Epidermal melanocyte (primary cell): Measurements from ENCODE around the gene AQP7.
"Not testable (repeated sequence)": the region's sequence is repeated elsewhere in the genome, so short reads cannot be mapped to it uniquely, and the experiment has no call there.

Experiments
- DNase-seq: peaks from one replicate; pipeline ENCODE4 v3.0.0; 2011; ENCODE audit warnings: low spot score; ENCODE audit not compliant: insufficient read length

AQP7 gene

DNA sequence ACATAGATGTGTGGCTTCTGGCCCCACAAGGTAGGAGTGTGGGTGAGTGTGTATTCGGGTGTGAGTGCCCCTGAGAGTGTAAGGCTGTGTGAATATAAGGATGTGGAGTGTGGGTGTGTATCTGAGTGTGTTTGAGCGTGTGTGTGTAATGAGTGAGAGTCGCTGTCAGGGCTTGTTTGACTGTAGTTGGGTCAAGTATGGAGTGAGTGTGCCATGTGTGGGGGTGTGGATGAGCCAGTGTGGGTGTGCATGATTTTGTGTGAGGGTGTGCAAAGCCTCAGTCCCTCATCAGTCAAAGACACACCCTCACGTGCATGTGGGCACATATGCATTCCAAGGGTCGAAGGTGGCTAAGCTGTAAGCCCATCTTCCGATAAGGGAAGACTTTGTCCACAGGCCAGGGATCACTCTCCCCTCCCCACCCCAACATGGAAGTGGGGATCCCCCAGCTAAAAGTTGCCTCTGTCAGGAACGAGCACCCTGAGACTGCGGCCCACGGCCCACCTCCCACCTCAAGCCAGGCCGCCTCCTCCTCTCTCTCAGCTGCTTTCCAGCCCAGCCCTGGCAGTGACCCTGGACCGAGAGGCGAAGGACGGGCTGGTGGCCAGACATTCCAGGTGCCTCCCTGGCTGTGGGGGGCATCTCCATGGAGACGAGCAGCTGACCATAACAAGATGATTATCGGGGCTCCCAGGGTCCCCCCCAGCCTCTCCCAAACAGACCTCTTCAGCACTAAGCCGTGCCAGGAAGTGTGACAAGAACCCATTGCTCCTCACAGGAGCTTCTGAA lies 32.1 kb upstream of the AQP7 start:
- DNase-seq: no peak

DNA sequence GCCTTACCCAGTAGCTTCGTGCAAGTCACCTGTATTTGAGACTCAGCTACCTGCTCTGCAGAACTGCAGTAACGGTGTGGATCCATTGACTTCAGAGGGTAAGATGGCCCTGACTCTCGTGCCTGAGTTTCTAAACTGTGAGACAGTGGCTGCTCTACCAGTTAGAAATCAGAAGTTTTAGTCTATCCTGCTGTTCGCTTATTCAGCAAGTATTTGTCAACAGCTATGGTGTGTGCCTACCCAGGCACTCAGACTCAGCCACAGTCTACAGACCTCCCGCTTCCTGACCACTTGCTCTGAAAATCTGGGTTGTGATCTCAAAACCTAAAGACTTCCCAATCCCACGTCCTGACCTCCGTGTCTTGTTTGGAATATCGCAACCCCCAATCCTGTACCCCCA lies 31.5 kb upstream of the AQP7 start:
- no peak for DNase-seq

- no peak for DNase-seq
Measured at GRCh38 chr9:33431420-33431819, 29.1 kb upstream of the AQP7 start.

DNA sequence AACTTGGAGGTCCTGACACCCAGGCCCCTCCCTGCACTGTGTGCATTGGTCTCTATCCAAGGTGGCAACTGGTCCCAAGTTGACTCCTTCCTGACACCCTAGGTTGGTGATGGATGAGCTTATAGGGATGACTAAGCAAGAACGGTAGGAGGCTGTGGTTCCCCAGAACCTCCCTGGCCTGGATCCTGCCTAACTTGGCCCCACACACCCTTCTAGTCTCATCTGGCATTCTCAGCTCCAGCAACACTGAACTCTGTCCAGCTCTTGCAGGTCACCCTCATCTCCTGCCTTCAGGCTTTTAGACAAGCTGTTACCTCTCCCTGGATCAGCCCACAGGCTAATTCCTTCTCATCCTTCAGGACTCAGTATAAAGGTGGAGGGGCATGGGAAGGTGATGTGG lies 28.6 kb upstream of the AQP7 start:
- no peak for DNase-seq

GRCh38 chr9:33429256-33429985 lies 27.1 kb upstream of the AQP7 start:
- DNase-seq: no peak

- DNase-seq: no peak
Measured at GRCh38 chr9:33426843-33427293, 24.5 kb upstream of the AQP7 start.

GRCh38 chr9:33425128-33425533 lies 22.8 kb upstream of the AQP7 start:
- DNase-seq: no peak

- DNase-seq: not testable (repeated sequence)
Measured at GRCh38 chr9:33424492-33424891, 22.1 kb upstream of the AQP7 start.

GRCh38 chr9:33424043-33424442 lies 21.7 kb upstream of the AQP7 start:
- not testable (repeated sequence) for DNase-seq

- no peak for DNase-seq
Measured at GRCh38 chr9:33419708-33420303, 17.4 kb upstream of the AQP7 start.

DNA sequence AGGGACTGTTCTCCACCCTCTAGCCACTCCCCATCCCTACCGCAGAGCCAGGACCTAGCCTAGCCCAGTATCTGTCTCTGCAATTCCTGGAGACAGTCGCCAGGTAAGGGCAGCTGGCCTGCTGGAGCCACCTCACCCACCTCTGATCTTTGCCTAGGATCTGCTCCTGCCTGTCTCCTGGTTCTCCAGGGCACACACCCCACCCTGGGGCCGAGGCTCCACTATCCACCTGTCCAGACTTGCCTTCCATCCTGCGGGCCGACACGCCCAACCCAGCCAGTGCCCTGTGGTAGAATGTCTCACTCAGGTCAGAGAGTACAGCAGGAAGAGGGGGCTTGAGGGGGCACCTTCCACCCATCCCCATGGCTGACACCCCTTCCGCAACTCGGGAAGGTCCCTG lies 15.7 kb upstream of the AQP7 start:
- DNase-seq: no peak

GRCh38 chr9:33416996-33417395 lies 14.6 kb upstream of the AQP7 start:
- DNase-seq: no peak

DNA sequence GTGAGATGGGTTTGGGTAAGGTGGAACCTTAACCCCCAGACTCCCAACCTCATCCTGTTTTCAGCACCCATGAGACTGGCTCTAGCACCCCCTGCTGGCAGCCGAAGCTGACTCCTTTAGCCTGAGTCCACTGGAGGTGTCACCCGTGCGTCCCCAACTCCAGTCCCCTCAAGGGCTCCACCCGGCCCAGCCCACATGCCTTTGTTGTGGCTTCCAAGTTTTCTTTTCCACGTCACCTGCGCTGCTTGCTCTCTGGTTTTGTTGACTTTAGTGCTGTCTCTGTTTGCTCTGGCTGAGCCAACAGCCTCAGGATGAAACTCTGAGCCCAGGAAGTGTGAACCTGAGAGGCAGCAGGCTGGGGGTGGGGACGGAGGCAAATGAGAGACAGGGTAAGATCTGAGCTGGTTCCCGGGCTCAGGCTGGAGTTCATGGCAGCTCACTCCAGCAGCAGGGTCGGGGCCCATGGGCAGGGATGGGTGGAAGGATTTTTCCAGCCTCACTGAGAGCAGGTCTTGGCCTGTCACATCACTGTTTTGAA lies 13.2 kb upstream of the AQP7 start:
- DNase-seq: no peak

- DNase-seq: no peak
Measured at GRCh38 chr9:33414889-33415500, 12.6 kb upstream of the AQP7 start.

DNA sequence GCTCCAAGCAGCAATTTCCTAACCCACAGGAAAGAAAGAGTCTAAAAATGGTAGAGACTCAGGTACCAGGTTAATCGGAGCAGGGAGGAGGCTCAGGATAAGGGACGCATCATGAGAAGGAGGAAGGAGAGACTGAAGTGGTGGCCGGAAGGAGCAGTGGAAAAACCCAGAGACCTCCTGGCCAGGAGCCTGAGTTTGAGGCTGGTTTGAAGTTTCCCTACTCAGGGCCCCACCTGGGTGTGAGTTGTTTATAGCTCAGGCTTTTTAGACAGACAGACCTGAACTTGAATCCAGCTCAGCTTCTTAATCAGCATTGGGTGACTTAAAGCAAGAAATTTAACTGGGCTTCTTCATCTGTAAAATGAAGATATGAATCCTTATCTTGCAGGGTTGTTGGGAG lies 11.9 kb upstream of the AQP7 start:
- no peak for DNase-seq

GRCh38 chr9:33408087-33408486 lies 5.7 kb upstream of the AQP7 start:
- no peak for DNase-seq

DNA sequence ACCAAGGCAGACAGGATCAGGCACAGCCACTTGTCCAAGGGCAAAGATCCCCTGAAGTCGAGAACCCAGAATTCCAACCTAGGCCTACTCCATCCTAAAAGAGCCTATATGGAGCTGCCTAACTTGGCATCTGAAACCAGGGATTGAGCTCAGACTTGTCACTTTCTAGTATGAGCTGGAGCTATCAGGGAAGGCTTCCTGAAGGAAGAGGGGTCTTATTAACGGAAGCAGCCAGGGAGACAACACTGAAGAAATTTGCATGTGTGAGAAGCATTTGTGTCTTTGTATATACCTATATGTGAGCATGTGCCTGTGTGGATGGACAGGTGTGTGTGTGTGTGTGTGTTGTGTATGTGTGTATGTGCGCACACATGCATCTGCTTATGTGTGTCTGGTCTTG lies 4.7 kb upstream of the AQP7 start:
- DNase-seq: no peak

DNA sequence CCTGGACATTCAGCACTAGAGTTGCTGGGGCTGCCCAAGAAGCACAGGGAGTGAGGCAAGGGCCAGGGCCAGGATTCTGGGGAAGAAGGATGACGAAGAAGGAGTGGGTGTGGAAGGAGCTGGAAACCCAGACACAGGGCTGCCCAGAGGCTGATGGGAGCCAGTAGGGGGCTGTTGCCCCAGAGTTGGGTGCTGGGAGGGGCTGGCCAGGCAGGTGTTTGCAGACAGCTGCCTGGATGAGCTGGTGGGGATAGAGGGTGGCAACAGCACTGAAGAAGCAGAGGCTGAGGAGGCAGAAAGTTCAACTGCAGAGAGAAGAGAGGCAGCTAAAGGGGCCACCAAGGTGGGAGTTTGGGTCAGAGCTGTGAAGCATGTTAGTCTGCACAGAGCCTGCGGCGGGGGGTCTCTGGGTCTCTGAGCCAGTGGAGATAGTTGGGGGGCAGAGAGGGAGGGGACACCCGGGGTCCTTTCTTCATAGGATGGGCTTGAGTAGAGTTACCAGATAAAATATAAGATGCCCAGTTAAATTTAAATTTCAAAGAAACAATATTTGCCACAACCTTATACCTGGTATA lies 2.5 kb upstream of the AQP7 start:
- DNase-seq: no peak

- no peak for DNase-seq
Measured at GRCh38 chr9:33403941-33404787, 1.8 kb upstream of the AQP7 start.

GRCh38 chr9:33401809-33402208 lies 559 bp downstream of the AQP7 start:
- DNase-seq: not testable (repeated sequence)
